Nucleus accumbens (tissue), 56 donors: ENCODE results near the gene FPGS.

Experiments
- DNase-seq, 56 donors: peaks; one replicate each; lab custom pipeline; 2025; lab: John Stamatoyannopoulos, UW

FPGS gene

DNA sequence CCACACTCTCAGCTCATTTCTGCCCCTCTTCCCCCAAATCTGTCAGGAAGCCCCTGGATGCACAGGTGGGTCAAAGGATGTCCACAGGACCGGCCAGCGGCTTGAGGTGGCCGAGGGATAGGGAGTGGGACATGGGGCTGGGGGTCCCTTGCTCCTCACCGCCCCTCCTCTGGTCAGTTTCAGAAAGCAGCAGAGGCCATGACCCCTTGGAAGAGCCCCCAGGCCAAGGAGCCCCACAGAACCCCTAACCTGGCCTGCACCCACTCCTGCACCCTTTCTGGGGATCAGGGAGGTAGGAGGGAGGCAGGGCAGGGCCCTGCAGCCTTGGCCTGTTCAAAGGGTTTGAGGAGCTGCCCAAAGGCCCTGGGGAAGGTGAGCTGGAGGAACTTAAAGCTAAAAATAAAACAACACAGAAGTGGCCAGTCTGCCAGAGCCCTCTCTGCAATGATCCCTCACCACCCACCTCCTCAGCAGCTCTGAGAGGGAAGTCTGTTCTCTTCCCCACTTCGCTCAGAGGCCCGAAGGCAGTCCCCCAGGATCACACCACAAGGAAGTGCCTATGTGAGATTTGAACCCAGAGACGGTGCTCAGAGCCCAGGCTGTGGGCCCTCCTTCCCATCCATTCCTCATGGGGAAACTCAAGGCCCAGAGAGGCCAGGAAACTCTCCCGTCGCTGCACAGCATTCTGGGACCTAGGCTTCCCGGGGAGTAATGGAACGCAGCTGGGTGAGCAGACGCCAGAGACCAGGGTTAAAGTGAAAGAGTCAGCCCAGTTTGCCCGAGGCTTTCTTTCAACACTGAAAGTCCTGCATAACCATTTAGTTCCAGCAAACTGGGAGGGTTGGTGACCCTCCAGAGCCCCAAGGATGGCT lies 50.9 kb downstream of the FPGS start:
- no peak for DNase-seq

DNA sequence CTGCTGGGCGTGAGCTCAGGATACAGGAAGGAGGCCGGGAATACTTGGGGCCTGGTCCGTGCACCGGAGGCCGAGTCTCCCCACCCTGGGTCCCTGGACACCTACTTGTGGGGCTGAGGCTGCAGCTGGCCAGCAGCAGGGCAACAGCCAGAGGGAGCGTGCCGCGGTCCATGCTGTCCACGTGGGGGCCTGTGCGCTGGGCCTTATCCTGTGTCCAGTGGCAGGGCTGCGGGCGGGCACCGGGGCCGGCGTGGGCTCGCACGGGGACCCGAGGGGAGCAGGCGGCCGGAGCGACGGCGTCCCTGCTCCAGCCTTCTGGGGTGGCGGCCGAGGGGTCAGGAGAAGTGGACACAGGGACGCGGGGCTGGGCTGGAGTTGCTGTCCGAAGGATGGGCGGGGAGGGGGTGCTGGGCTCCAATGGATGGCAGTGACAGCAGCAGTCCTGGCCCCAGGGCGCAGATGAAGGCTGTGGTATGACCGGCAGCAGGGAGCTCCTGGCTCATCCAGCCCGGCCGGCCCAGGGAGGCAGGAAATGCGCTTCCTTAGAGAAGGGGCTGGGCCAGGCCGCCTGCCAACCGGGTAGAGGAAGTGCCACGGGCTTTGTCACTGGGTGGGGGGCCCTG lies 51.6 kb downstream of the FPGS start, which contains the start of gene ENG:
Gene ENG (minus strand): TSS at position 475 of the 623 bp plus-strand sequence. CDS start 303 bp downstream, at position 172.
- peak in 5 of 56 donors; percentile 13 to 41 (median 14) for DNase-seq

DNA sequence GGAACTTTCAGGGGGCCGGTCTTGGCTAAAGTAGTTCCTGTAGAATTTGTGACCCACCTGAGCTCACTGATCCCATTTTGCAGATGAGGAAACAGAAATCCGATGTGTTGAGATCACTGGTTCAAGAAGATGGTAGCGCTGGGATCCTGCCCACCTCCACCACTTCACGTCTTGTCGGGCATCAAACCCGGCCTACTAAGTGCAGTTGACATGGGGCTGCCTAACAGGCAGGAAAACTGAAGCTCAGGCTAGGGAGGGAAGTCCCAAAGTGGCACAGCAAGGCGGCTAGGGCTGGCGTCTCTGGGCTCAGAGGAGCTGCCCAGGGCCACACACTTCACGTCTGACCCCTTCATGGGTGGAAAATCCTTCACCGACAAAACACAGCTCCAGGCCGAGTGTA lies 52.3 kb downstream of the FPGS start:
- DNase-seq = no peak

DNA sequence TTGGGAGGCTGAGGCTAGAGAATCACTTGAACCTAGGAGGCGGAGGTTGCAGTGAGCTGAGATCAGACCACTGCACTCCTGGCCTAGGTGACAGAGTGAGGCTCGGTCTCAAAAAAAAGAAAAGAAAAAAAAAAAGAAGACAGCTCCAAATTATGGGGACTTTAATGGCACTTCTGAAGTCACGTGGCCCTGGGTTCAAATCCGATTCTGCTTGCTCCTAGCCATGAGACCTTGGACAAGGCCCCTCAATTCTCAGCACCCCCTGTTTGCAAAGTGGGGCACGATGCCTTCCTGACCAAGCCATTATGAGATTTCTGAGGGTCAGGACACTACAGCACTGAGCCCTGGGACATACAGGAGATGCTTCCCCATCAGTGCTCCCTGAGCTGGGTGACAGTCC lies 52.8 kb downstream of the FPGS start:
- no peak for DNase-seq

DNA sequence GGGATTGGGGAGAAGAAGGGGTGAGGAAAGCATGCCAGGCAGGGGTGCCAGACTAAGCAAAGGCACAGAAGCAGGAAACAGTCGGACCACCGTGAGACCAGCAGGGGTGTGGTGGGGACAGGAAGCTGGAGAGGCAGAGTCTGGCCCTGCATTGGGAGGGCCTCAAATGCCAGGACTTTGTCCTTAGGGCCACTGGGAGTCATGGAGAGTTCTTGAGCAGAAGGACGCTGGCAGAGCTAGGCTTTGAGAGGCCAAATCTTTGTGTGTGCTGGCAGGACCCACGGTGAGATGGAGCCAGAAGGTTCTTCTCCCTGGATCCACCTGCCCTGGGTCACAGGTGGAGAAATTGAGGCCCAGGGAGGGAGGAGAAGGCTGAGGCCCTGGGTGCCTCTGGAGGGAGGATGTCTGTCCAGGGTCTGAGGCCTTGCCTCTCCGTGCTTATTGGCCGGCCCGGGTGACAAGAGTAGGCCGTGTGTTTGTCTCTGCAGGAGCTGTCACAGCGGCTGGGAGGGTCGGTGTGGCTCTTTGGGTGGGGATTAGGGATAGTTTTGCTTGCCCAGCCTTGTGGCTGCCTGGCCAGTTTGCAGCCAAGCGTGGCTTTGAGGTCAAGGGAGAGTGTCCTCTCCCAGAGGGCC lies 53.5 kb downstream of the FPGS start:
- no peak for DNase-seq

DNA sequence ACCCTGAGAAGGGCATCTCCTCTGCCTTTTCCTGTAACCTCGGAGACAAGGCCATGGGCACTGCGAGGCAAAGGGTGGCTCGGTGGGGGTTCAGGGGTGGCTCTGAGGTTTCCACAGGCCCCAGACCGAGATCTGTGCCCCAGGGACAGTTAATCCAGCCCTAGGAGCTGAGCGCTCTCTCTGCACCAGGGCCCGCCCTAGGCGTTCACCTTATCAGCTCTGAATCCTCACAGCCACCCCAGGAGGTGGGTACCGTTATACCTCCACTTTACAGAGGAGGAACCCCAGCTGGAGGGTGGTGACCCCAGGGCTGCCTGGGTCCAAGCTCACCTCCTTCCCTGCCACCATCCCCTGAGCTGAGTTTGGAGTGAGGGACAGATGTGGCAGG lies 54.0 kb downstream of the FPGS start:
- no peak for DNase-seq

DNA sequence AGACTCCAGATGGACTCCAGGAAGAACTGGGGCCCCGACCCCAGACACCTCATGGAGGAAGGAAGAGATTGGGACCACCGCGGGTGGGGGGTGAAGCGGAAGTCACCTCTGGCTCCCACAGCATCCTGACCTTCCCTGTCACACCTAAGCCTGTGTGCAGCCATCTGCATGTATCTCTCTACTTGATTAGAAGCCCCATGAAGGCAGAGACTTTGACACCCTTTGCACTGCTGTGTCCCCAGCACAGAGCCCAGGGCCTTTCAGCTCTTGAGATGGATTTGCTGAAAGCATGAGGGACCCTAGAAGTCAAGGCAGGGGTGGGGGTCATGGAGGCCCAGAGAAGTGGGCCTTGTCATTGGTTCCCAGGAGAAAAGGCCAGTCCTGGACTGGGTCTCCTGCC lies 54.6 kb downstream of the FPGS start:
- no peak for DNase-seq

DNA sequence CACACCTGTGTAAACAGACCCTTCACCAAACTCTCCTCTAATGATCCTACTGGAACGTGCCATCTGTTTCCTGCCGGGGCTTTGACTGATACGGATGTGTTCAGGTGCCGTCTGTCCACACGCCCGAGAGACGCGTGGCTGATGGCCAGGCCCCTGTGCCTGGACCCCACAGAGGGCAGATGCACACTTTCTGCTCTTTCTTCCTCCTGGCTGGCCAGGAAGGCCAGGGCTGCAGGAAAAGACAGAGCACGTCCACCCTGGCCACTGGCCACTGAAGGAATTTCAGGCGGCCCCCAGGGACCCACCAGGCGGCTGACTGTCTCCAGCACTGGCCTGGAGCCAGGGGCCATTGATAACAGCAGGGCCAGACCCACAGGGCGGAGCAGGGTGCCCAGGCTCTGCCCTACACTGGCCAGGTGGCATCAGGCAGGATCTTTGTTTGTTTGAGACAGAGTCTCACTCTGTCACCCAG lies 55.4 kb downstream of the FPGS start:
- no peak for DNase-seq

DNA sequence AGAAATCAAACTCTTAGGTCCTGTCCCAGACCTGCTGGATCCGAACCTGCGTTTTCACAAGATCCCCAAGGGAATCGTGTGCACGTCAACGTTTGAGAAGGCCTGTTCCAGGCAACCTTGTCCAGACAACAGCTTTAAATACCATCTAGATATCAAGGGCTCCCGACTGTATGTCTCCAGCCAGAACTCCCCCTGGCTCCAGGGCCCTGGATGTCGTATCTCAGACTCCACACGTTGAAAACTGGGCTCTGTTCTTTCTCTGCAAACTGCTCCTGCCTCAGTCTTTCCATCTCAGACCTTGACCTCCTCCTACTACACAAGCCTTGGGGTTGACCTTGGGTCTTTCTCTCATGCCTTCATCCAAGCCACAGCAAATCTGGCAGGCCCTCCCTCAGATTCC lies 57.6 kb downstream of the FPGS start:
- no peak for DNase-seq

DNA sequence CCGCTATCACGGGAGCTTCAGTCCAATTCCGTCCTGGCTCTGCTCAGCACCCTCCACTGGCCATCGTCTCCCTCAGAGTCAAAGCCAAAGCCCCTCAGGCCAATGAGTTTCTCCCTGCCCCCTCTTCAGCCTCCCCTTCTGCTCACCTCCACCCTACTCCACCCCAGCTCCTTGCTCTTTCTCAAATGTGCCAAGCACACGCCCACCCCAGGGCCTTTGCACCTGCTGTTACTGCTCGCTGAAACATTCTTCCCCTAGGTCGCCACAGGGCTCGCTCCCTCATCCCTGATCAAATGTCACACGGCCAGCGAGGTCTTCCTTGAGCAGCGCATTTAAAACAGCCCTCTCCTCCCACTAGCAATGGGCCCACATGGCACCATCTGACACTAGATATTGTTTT lies 58.1 kb downstream of the FPGS start:
- no peak for DNase-seq

DNA sequence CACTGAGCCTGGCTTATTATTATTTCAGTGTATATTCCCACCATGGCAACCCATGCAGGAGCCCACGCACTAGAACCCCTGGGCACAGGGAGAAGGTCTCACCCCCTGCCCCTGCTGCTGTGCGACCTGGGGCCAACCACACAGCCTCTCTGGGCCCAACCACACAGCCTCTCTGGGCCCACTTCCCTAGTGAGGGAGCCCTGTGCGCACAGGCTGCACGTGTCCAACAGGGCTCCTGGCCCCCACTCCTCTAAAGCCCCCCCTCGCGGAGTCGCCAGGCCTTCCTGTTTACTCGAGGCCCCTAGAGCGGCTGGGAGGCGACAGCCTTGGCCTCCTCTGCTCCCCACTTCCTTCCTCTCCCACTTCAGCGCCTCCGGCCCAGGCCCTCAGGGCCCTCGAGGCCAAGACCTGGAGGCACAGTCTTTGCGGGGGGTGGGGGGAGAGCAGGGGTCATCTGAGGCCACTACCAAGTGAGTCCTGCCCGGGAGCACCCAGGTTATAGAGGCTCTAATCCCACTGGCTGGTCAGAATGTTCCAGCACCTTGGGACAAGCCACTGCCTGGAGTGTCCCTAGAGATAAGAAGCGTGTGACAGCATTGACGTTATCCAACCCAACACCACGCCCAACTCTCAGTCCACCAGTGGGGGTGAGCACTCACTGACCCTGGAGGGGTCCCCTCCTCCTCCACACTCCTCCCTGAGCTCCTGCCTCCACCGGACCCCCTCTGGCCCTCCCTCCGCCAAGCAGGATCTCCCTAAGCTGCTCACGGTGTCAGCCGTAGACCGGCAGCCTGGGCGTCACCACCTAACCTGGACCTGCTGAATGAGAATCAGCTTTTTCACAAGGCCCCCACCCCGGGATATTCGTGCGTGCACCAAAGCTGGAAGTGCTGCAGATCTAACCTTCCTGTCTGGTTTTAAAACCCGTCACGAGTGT lies 59.7 kb downstream of the FPGS start:
- peak in 22 of 56 donors; percentile 10 to 53 (median 24) for DNase-seq

DNA sequence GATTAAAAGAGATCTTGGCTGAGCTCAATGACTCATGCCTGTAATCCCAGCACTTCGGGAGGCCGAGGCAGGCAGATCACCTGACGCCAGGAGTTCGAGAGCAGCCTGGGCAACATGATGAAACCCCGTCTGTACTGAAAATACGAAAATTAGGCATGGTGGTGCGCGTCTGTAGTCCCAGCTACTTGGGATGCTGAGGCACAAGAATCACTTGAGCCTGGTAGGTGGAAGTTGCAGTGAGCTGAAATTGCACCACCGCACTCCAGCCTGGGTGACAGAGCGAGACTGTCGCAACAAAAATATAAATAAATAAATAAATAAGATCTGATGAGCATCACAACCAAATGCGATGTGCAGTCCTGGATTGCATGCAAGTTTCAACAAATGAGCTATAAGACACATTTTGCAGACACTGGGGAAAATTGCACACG lies 60.5 kb downstream of the FPGS start:
- DNase-seq = no peak
